Measurements from ENCODE around the gene ELP1. TPM values are rescaled to one million over a fixed set of nuclear protein-coding genes. Genes with fewer than 3 reads are reported as not detected.
A peak's percentile ranks its signal among the peaks of the same experiment; 100 is the strongest.
"Not testable (repeated sequence)": the region's sequence is repeated elsewhere in the genome, so short reads cannot be mapped to it uniquely, and the experiment has no call there.

ELP1 gene
- total RNA-seq, 1 experiment from 2014 or later: 38.7 TPM

GRCh38 chr9:108852079-108852478, 81.8 kb downstream of the ELP1 start:
- BruUV-seq (replicated peaks): no TSS peak
- CTCF ChIA-PET: no interaction called here
- TF ChIP-seq CTCF (conservative IDR thresholded peaks at IDR 0.05; ENCODE audit: low read depth, low read length) (no peak), EZH2 (IDR thresholded peaks at IDR 0.05; ENCODE audit: borderline replicate concordance, low read depth, low read length, poor library complexity, severe bottlenecking) (no peak)

DNA sequence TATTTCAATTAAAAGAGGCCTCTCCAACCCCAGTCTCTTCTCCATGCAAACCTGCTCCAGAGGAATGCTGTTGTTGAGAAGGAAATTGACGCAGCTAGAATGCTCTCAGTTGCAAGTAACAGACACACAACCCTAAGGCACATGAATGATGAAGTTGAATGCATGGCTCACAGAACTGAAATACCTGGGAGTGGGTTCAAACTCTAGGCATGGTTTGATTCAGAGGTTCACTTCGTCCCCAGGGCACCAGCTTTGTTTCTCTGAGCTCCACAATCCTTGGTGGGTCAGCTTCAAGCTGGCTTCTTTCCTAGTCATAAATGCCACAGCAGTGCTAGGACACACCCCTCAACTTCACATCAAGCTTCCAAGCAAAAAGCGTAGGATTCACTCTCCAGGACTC, 82.8 kb downstream of the ELP1 start:
- no peaks in the 10 kb centered on the region for H3K4me1 ChIP-seq (ENCODE audit: insufficient read depth, low read length, poor library complexity, severe bottlenecking)
- ChIA-PET CTCF (no interaction called here), POLR2A (ENCODE audit: low non-redundant PET) (no interaction called here)
- no peaks in the 10 kb centered on the region for H3K9me3 ChIP-seq (ENCODE audit: low read depth, low read length, poor library complexity, severe bottlenecking)
- intact Hi-C loops (cut with micrococcal nuclease; ENCODE audit: unreplicated experiment): no loop called here
- DNase-seq (ENCODE audit: low spot score): no peak
- no TSS peak for BruUV-seq (replicated peaks)
- no peaks in the 10 kb centered on the region for H3K27me3 ChIP-seq (replicated peaks; ENCODE audit: insufficient read depth, low read depth, low read length, poor library complexity)
- no peak for TF ChIP-seq CTCF (conservative IDR thresholded peaks at IDR 0.05; ENCODE audit: low read depth, low read length)
- no peak for TF ChIP-seq EZH2 (IDR thresholded peaks at IDR 0.05; ENCODE audit: borderline replicate concordance, low read depth, low read length, poor library complexity, severe bottlenecking)
- no peak overlapping the region for H3K4me3 ChIP-seq (ENCODE audit: low read depth, low read length, poor library complexity, severe bottlenecking)
- no peak overlapping the region for H3K27ac ChIP-seq (ENCODE audit: low read depth, low read length, poor library complexity, severe bottlenecking)
- no peaks in the 10 kb centered on the region for H3K36me3 ChIP-seq (ENCODE audit: insufficient read depth, low read length, poor library complexity, severe bottlenecking)

More at GRCh38 chr9:108852079-108852478, 81.8 kb downstream of the ELP1 start:
- Histone ChIP-seq H3K36me3 (ENCODE audit: insufficient read depth, low read length, poor library complexity, severe bottlenecking) (no peaks in the 10 kb centered on the region), H3K27ac (ENCODE audit: low read depth, low read length, poor library complexity, severe bottlenecking) (no peak overlapping the region), H3K27me3 (replicated peaks; ENCODE audit: insufficient read depth, low read depth, low read length, poor library complexity) (no peaks in the 10 kb centered on the region), H3K9me3 (ENCODE audit: low read depth, low read length, poor library complexity, severe bottlenecking) (no peaks in the 10 kb centered on the region), H3K4me1 (ENCODE audit: insufficient read depth, low read length, poor library complexity, severe bottlenecking) (no peaks in the 10 kb centered on the region), H3K4me3 (ENCODE audit: low read depth, low read length, poor library complexity, severe bottlenecking) (no peak overlapping the region)
- intact Hi-C loops (cut with micrococcal nuclease; ENCODE audit: unreplicated experiment): no loop called here
- DNase-seq (ENCODE audit: low spot score): no peak
- POLR2A ChIA-PET (ENCODE audit: low non-redundant PET): no interaction called here

DNA sequence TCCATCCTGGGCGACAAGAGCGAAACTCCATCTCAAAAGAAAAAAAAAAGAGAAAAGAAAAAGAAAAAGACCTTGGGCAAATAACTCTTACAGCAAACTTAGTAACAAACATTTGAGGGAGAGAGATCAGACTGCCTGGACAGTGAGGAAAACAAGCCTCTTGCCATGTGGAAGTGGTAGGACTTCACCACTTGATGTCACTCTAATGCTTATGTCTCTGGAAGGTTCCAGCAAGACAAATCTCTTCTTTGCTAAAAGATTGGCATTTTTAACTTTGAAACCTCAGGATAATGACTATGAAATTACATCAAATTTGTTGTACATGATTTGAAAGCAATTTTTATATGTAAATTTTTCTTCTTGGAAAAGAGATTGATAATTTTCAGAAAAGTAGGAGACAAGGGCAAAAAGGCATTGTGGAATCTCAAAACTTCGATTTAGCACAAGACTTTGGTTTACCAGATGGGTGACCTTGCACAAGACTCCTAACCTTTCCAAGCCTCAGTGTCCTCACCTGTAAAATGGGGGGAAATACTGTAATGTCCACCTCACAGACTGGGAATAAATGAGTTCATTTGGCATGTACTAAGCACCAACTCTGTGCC, 83.5 kb downstream of the ELP1 start:
- Histone ChIP-seq H3K27ac (ENCODE audit: low read depth, low read length, poor library complexity, severe bottlenecking) (no peak overlapping the region), H3K9me3 (ENCODE audit: low read depth, low read length, poor library complexity, severe bottlenecking) (no peaks in the 10 kb centered on the region), H3K27me3 (replicated peaks; ENCODE audit: insufficient read depth, low read depth, low read length, poor library complexity) (no peaks in the 10 kb centered on the region), H3K36me3 (ENCODE audit: insufficient read depth, low read length, poor library complexity, severe bottlenecking) (no peaks in the 10 kb centered on the region), H3K4me1 (ENCODE audit: insufficient read depth, low read length, poor library complexity, severe bottlenecking) (no peaks in the 10 kb centered on the region), H3K4me3 (ENCODE audit: low read depth, low read length, poor library complexity, severe bottlenecking) (no peak overlapping the region)
- BruUV-seq (replicated peaks): no TSS peak
- TF ChIP-seq EZH2 (IDR thresholded peaks at IDR 0.05; ENCODE audit: borderline replicate concordance, low read depth, low read length, poor library complexity, severe bottlenecking): no peak
- peak; percentile 53 for TF ChIP-seq CTCF (conservative IDR thresholded peaks at IDR 0.05; ENCODE audit: low read depth, low read length)
- ChIA-PET CTCF (no interaction called here), POLR2A (ENCODE audit: low non-redundant PET) (no interaction called here)
- peak; percentile 15 for DNase-seq (ENCODE audit: low spot score)
- intact Hi-C loops (cut with micrococcal nuclease; ENCODE audit: unreplicated experiment): no loop called here

GRCh38 chr9:108848296-108848695, 85.6 kb downstream of the ELP1 start:
- H3K36me3 ChIP-seq (ENCODE audit: insufficient read depth, low read length, poor library complexity, severe bottlenecking); BruUV-seq (replicated peaks); H3K4me1 ChIP-seq (ENCODE audit: insufficient read depth, low read length, poor library complexity, severe bottlenecking); H3K4me3 ChIP-seq (ENCODE audit: low read depth, low read length, poor library complexity, severe bottlenecking); intact Hi-C loops (cut with micrococcal nuclease; ENCODE audit: unreplicated experiment); CTCF ChIA-PET; DNase-seq (ENCODE audit: low spot score); H3K27me3 ChIP-seq (replicated peaks; ENCODE audit: insufficient read depth, low read depth, low read length, poor library complexity); H3K27ac ChIP-seq (ENCODE audit: low read depth, low read length, poor library complexity, severe bottlenecking); POLR2A ChIA-PET (ENCODE audit: low non-redundant PET); H3K9me3 ChIP-seq (ENCODE audit: low read depth, low read length, poor library complexity, severe bottlenecking): not testable (repeated sequence)
